Activated B cell treated with CpG ODN at 0.5 μM for 24 hours (primary cell): ENCODE results near the gene EML6. TPM values are rescaled to one million over a fixed set of nuclear protein-coding genes. Genes with fewer than 3 reads are reported as not detected.
"Not testable (repeated sequence)": the region's sequence is repeated elsewhere in the genome, so short reads cannot be mapped to it uniquely, and the experiment has no call there.

Source experiments
- ATAC-seq: fragments of 200-7000 bp; cut with Tn5 transposase; one replicate; pipeline ENCODE4 v1.10.0; 2021; ENCODE audit warnings: low read depth, mild to moderate bottlenecking, moderate library complexity
- CTCF ChIA-PET: fragments of 350-600 bp; sonication (Branson Sonifier 250); formaldehyde crosslinking; loops from one replicate; lab custom pipeline; 2021; ENCODE audit warnings: antibody characterized with exemption; lab: Charles Lee
- POLR2A ChIA-PET: fragments of 350-600 bp; sonication (Branson Sonifier 250); formaldehyde crosslinking; loops from one replicate; lab custom pipeline; 2021; ENCODE audit warnings: antibody characterized with exemption; lab: Charles Lee
- DNase-seq: peaks from one replicate; pipeline ENCODE4 v3.0.0; 2022
- H3K27ac Mint-ChIP-seq: one replicate; pipeline ENCODE4 v1.8.0; 2020; ENCODE audit warnings: mixed read lengths
- H3K27me3 Mint-ChIP-seq: one replicate; pipeline ENCODE4 v1.8.0; 2021; ENCODE audit warnings: mixed read lengths
- H3K36me3 Mint-ChIP-seq: one replicate; pipeline ENCODE4 v1.8.0; 2021; ENCODE audit warnings: low read depth, mixed read lengths
- H3K4me1 Mint-ChIP-seq: one replicate; pipeline ENCODE4 v1.8.0; 2021; ENCODE audit warnings: mixed read lengths
- H3K4me3 Mint-ChIP-seq: one replicate; pipeline ENCODE4 v1.8.0; 2020; ENCODE audit warnings: mild to moderate bottlenecking, mixed read lengths
- H3K9me3 Mint-ChIP-seq: one replicate; pipeline ENCODE4 v1.8.0; 2020; ENCODE audit warnings: mixed read lengths
- CTCF ChIP-seq: fragments of 200-600 bp; IDR thresholded peaks from one replicate; pipeline ENCODE4 v1.8.0; 2022; ENCODE audit warnings: antibody characterized with exemption, mild to moderate bottlenecking
- intact Hi-C: fragments of 100-400 bp; cut with micrococcal nuclease; formaldehyde crosslinking; loops from one replicate; pipeline ENCODE4 v1.15.1; 2024
- total RNA-seq: library from RNA; stranded (reverse); gene quantifications from 2 replicates; pipeline ENCODE4 v1.2.3, GENCODE V29; 2022

The EML6 gene
- total RNA-seq, 1 donor from 2014 or later = 31.5 TPM

GRCh38 chr2:54986264-54986663 lies 262.8 kb downstream of the EML6 start:
- no peaks in the 10 kb centered on the region for H3K9me3 Mint-ChIP-seq
- peaks cover 3% of the 10 kb centered on the region for H3K4me1 Mint-ChIP-seq
- intact Hi-C loops = loop anchor here (1.0 kb wide), 1 partner anchor 13 kb away; no protein-coding TSS in a partner anchor
- H3K36me3 Mint-ChIP-seq = peaks cover 40% of the 10 kb centered on the region
- H3K27me3 Mint-ChIP-seq = no peaks in the 10 kb centered on the region
- POLR2A ChIA-PET = no interaction called here
- no peak for TF ChIP-seq CTCF
- ATAC-seq = no peak
- CTCF ChIA-PET = no interaction called here
- no peak for DNase-seq
- H3K4me3 Mint-ChIP-seq = no peak overlapping the region
- H3K27ac Mint-ChIP-seq = no peak overlapping the region

- CTCF ChIA-PET = no interaction called here
- no peak for TF ChIP-seq CTCF
- Mint-ChIP-seq H3K27me3 (no peaks in the 10 kb centered on the region), H3K36me3 (peaks cover 27% of the 10 kb centered on the region), H3K4me1 (peaks cover 16% of the 10 kb centered on the region), H3K4me3 (no peak overlapping the region), H3K9me3 (no peaks in the 10 kb centered on the region), H3K27ac (no peak overlapping the region)
- intact Hi-C loops = no loop called here
- ATAC-seq (no peak), DNase-seq (no peak)
- POLR2A ChIA-PET = no interaction called here
Measured at GRCh38 chr2:54988612-54989011, 265.1 kb downstream of the EML6 start.

GRCh38 chr2:54990694-54991093 lies 267.2 kb downstream of the EML6 start:
- intact Hi-C loops, H3K9me3 Mint-ChIP-seq, H3K27ac Mint-ChIP-seq, ATAC-seq, H3K27me3 Mint-ChIP-seq, DNase-seq, POLR2A ChIA-PET, H3K4me3 Mint-ChIP-seq, CTCF ChIA-PET: not testable (repeated sequence)
- Mint-ChIP-seq H3K4me1 (peaks cover 30% of the 10 kb centered on the region), H3K36me3 (peaks cover 19% of the 10 kb centered on the region)

GRCh38 chr2:54995553-54995952 lies 272.1 kb downstream of the EML6 start:
- intact Hi-C loops = no loop called here
- Mint-ChIP-seq H3K9me3 (no peaks in the 10 kb centered on the region), H3K4me1 (peaks cover 68% of the 10 kb centered on the region), H3K4me3 (no peak overlapping the region), H3K27ac (no peak overlapping the region), H3K36me3 (no peaks in the 10 kb centered on the region), H3K27me3 (no peaks in the 10 kb centered on the region)
- DNase-seq = no peak
- TF ChIP-seq CTCF = no peak
- ChIA-PET CTCF (no interaction called here), POLR2A (interaction anchor here (0.6 kb wide), 1 partner anchor 124 kb away, joined by 4 read pairs; no protein-coding TSS in a partner anchor)
- no peak for ATAC-seq

- no peak for ATAC-seq
- CTCF ChIA-PET = no interaction called here
- Mint-ChIP-seq H3K27ac (no peak overlapping the region), H3K9me3 (no peaks in the 10 kb centered on the region), H3K27me3 (no peaks in the 10 kb centered on the region), H3K36me3 (no peaks in the 10 kb centered on the region), H3K4me3 (no peak overlapping the region), H3K4me1 (peaks cover 75% of the 10 kb centered on the region)
- POLR2A ChIA-PET = no interaction called here
- no peak for TF ChIP-seq CTCF
- intact Hi-C loops = no loop called here
- no peak for DNase-seq
Measured at GRCh38 chr2:54997826-54998225, 274.4 kb downstream of the EML6 start.

- DNase-seq (no peak), ATAC-seq (no peak)
- CTCF ChIA-PET = interaction anchor here (1.3 kb wide), 1 partner anchor 177 kb away, joined by 3 read pairs; no protein-coding TSS in a partner anchor
- Mint-ChIP-seq H3K4me3 (no peak overlapping the region), H3K9me3 (no peaks in the 10 kb centered on the region), H3K27me3 (no peaks in the 10 kb centered on the region), H3K36me3 (no peaks in the 10 kb centered on the region), H3K27ac (no peak overlapping the region), H3K4me1 (peaks cover 73% of the 10 kb centered on the region)
- TF ChIP-seq CTCF = no peak
- intact Hi-C loops = loop anchor here (1.0 kb wide), 1 partner anchor 13 kb away; no protein-coding TSS in a partner anchor
- POLR2A ChIA-PET = interaction anchor here (0.8 to 1.1 kb wide), 2 partner anchors 11 to 51 kb away, joined by 3 to 4 read pairs; partner anchors contain the start of gene RTN4
Measured at GRCh38 chr2:54999182-54999581, 275.7 kb downstream of the EML6 start.
